ENCODE results near the gene KDM4C.

DNA sequence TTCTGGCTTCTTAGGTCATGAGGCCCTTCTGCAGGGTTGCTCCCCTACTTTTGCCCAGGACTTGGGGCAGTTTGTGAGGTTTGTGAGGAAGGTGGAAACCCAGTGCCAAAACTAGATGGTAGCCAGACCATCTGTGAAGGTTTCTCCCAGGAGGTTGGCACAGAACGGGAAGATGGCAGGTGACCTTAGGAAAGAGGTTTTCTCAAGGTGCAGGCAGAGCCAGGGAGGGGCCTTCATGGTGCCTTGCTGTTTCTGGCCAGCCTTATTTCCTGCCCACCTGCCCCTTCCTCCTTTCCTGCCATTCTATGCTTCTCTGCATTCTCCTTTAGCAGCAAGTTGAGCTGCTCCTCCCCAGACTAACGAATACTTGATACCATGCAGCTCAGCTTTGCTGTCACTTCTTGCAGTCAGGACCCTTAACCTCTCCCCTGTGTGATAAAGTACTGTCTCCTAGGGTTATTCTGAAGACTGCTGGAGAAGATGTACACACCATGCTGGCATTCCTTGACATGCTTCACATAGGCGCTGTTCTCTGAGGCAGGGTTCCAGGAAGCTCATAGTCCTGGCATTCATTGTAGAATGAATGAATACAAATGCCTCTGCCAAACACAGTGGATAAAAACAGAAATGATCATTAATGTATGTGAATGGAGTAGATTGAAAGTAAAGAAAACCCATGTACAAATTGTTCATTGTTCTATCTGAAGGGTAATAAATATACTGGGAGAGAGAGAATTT lies 154.3 kb downstream of the KDM4C start:
- TF ChIP-seq, protein P1, sequence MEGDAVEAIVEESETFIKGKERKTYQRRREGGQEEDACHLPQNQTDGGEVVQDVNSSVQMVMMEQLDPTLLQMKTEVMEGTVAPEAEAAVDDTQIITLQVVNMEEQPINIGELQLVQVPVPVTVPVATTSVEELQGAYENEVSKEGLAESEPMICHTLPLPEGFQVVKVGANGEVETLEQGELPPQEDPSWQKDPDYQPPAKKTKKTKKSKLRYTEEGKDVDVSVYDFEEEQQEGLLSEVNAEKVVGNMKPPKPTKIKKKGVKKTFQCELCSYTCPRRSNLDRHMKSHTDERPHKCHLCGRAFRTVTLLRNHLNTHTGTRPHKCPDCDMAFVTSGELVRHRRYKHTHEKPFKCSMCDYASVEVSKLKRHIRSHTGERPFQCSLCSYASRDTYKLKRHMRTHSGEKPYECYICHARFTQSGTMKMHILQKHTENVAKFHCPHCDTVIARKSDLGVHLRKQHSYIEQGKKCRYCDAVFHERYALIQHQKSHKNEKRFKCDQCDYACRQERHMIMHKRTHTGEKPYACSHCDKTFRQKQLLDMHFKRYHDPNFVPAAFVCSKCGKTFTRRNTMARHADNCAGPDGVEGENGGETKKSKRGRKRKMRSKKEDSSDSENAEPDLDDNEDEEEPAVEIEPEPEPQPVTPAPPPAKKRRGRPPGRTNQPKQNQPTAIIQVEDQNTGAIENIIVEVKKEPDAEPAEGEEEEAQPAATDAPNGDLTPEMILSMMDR (IDR thresholded peaks at IDR 0.05) = no peak
- no peak for TF ChIP-seq POLR2AphosphoS5 (IDR thresholded peaks at IDR 0.05)
- no peak for TF ChIP-seq POLR2A (IDR thresholded peaks at IDR 0.05)
- TF ChIP-seq EP300 (IDR thresholded peaks at IDR 0.05) = no peak
